ENCODE results near the gene ZEB1.
"Not testable (repeated sequence)": the region's sequence is repeated elsewhere in the genome, so short reads cannot be mapped to it uniquely, and the experiment has no call there.

Gene ZEB1

GRCh38 chr10:31319602-31320549 is 860 bp downstream of the ZEB1 start:
- peak; percentile 76 for DNase-seq

GRCh38 chr10:31320550-31321211 is 1.7 kb downstream of the ZEB1 start:
- peak; percentile 38 for DNase-seq

- DNase-seq, result peak; percentile 22
Observed at GRCh38 chr10:31321396-31321941, 2.5 kb downstream of the ZEB1 start.

GRCh38 chr10:31322647-31323046 is 3.6 kb downstream of the ZEB1 start:
- peak; percentile 54 for DNase-seq

GRCh38 chr10:31340343-31340742 is 21.3 kb downstream of the ZEB1 start:
- peak; percentile 25 for DNase-seq

GRCh38 chr10:31341552-31341951 is 22.5 kb downstream of the ZEB1 start:
- DNase-seq, result no peak

- peak; percentile 79 for DNase-seq
Observed at GRCh38 chr10:31343009-31343408, 24.0 kb downstream of the ZEB1 start.

GRCh38 chr10:31343551-31343950 is 24.5 kb downstream of the ZEB1 start:
- DNase-seq, result no peak

- DNase-seq, result no peak
Observed at GRCh38 chr10:31345886-31346285, 26.9 kb downstream of the ZEB1 start.

- no peak for DNase-seq
Observed at GRCh38 chr10:31346953-31347352, 27.9 kb downstream of the ZEB1 start.

GRCh38 chr10:31347705-31348104 is 28.7 kb downstream of the ZEB1 start:
- DNase-seq, result no peak

- no peak for DNase-seq
Observed at GRCh38 chr10:31350891-31351290, 31.9 kb downstream of the ZEB1 start.

- DNase-seq, result peak; percentile 13
Observed at GRCh38 chr10:31352436-31353226, 33.6 kb downstream of the ZEB1 start.

GRCh38 chr10:31353574-31353973 is 34.6 kb downstream of the ZEB1 start:
- peak; percentile 84 for DNase-seq

- no peak for DNase-seq
Observed at GRCh38 chr10:31358688-31359330, 39.8 kb downstream of the ZEB1 start.

GRCh38 chr10:31359979-31360378 is 41.0 kb downstream of the ZEB1 start:
- DNase-seq, result no peak

- DNase-seq, result not testable (repeated sequence)
Observed at GRCh38 chr10:31361475-31361874, 42.5 kb downstream of the ZEB1 start.

- DNase-seq, result no peak
Observed at GRCh38 chr10:31362023-31362641, 43.1 kb downstream of the ZEB1 start.

- not testable (repeated sequence) for DNase-seq
Observed at GRCh38 chr10:31363696-31364095, 44.7 kb downstream of the ZEB1 start.

GRCh38 chr10:31364238-31364637 is 45.2 kb downstream of the ZEB1 start:
- DNase-seq, result not testable (repeated sequence)

- DNase-seq, result no peak
Observed at GRCh38 chr10:31366703-31367102, 47.7 kb downstream of the ZEB1 start.

GRCh38 chr10:31368724-31369123 is 49.7 kb downstream of the ZEB1 start:
- DNase-seq, result no peak

All from activated CD4-positive, alpha-beta T cell treated with anti-CD3 and anti-CD28 coated beads, Interleukin-2, Interleukin-6, amounts not matched to agents 100 ng/mL and 50 ng/mL, durations not matched to agents 16 hours and 8 hours (primary cell).